ENCODE measurements around the gene RANBP10. TPM values are rescaled to one million over a fixed set of nuclear protein-coding genes. Genes with fewer than 3 reads are reported as not detected.

The RANBP10 gene
- total RNA-seq, 1 experiment from 2014 or later: 15.6 TPM

DNA sequence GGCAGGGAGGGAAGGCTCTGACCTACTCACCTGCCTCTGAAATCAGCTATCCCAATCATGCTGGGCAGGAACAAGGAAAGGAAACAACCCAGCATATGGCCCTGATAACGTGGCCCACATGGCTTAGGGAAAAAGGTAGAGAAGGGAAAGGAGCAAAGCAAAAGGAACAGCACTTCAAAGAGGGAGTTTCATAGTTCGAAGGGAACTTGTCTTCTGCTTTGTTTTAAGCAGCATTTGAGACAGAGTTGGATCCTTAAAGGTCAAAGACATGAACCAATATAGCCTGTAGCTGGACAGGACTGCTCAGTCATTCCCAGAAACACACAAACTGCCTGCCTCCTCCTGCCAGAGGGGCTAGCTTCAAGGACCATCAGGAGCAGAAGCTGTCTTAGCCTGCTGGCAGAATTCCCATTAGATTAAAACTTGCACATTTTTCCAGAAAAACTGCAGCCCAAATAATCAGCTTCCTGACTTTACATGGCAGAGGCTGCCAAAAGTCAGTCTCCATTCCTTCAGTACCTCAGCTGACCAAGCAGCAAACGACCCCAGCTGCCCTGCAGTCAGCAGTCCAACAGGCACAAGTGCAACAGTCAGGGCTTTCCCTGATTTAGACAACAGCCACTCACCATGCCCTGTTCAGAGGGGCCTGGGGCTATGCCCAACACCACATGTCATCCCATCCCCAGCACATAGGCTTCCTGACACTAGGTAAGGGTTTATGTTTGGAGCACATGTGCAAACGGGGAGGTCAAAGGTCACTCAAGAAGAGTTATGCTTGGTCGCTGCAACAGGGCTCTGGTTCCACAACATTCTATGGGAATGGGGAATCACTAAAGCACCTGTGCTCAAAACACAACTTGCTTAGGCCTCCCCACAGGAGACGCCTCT, 32.5 kb downstream of the RANBP10 start:
- Histone ChIP-seq H2BK120ac (ENCODE audit: low read depth, low read length, poor library complexity, severe bottlenecking) (no peak overlapping the region), H3K27me3 (ENCODE audit: insufficient read depth, low read length) (no peaks in the 10 kb centered on the region), H3K18ac (ENCODE audit: insufficient read length, low read depth, low read length) (no peak overlapping the region), H3K4me1 (ENCODE audit: insufficient read depth, low read length) (no peaks in the 10 kb centered on the region), H3K9ac (ENCODE audit: extremely low read depth, insufficient read length, low read length) (no peak overlapping the region), H4K5ac (ENCODE audit: insufficient read length, low read depth, low read length) (no peak overlapping the region), H2BK5ac (ENCODE audit: insufficient read length, low read length) (no peak overlapping the region), H2AK5ac (ENCODE audit: insufficient read length, low read length) (no peak overlapping the region), H2BK12ac (ENCODE audit: insufficient read length, low read depth, low read length) (no peak overlapping the region), H2BK15ac (ENCODE audit: low read depth, low read length) (no peak overlapping the region), H3K23me2 (ENCODE audit: insufficient read length, low read depth, low read length, poor library complexity, severe bottlenecking) (no peaks in the 10 kb centered on the region), H3K23ac (ENCODE audit: insufficient read length, low read depth, low read length) (no peak overlapping the region), H3K14ac (ENCODE audit: insufficient read depth, low read length) (no peak overlapping the region), H3K4me2 (ENCODE audit: insufficient read depth, insufficient read length, low read length) (no peak overlapping the region), H3K9me3 (ENCODE audit: control insufficient read depth, low read depth, low read length) (no peaks in the 10 kb centered on the region), H3K79me1 (ENCODE audit: insufficient read depth, low read depth, low read length, poor library complexity, severe bottlenecking) (no peaks in the 10 kb centered on the region), H3K27ac (ENCODE audit: insufficient read length, low read depth, low read length) (no peak overlapping the region), H3T11ph (ENCODE audit: low read length) (no peak overlapping the region), H3K56ac (ENCODE audit: insufficient read length, low read depth, low read length) (no peak overlapping the region), H4K91ac (ENCODE audit: insufficient read length, low read depth, low read length) (no peak overlapping the region), H4K20me1 (ENCODE audit: control insufficient read depth, insufficient read depth, insufficient read length) (no peaks in the 10 kb centered on the region), H2BK20ac (ENCODE audit: low read depth, low read length, poor library complexity, severe bottlenecking) (no peak overlapping the region), H3K4ac (ENCODE audit: low read depth, low read length) (no peak overlapping the region), H3K79me2 (ENCODE audit: insufficient read depth, low read length) (0 out of 2 replicates have a peak, but pooled peaks cover 3% of the 10 kb centered on the region), H4K8ac (replicated peaks; ENCODE audit: insufficient read length, low read depth, low read length) (no peak overlapping the region), H2AFZ (ENCODE audit: low read length) (no peak overlapping the region)
- Mint-ChIP-seq H3K27ac (0 out of 7 replicates have a peak overlapping the region, but pooled peaks of 1 of the 3 experiments have one; percentile 29), H3K4me3 (no peak overlapping the region), H3K27me3 (ENCODE audit: low read depth) (peaks cover 1% of the 10 kb centered on the region; the same call in 1 of the 2 replicates), H3K9me3 (peaks cover 3 to 5% of the 10 kb centered on the region in 2 experiments; a peak in 3 of 5 replicates), H3K36me3 (ENCODE audit: insufficient read depth in 1 of 3, low read depth in 3 of 3) (peaks cover 6 to 18% (median 15%) of the 10 kb centered on the region in 3 experiments), H3K4me1 (no peaks in the 10 kb centered on the region)
- no CpG with 5 or more reads among the region's 6 CpGs for WGBS (ENCODE audit: extremely low coverage, insufficient read length, low lambda C conversion rate)
- TF ChIP-seq, protein P1, sequence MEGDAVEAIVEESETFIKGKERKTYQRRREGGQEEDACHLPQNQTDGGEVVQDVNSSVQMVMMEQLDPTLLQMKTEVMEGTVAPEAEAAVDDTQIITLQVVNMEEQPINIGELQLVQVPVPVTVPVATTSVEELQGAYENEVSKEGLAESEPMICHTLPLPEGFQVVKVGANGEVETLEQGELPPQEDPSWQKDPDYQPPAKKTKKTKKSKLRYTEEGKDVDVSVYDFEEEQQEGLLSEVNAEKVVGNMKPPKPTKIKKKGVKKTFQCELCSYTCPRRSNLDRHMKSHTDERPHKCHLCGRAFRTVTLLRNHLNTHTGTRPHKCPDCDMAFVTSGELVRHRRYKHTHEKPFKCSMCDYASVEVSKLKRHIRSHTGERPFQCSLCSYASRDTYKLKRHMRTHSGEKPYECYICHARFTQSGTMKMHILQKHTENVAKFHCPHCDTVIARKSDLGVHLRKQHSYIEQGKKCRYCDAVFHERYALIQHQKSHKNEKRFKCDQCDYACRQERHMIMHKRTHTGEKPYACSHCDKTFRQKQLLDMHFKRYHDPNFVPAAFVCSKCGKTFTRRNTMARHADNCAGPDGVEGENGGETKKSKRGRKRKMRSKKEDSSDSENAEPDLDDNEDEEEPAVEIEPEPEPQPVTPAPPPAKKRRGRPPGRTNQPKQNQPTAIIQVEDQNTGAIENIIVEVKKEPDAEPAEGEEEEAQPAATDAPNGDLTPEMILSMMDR (conservative IDR thresholded peaks at IDR 0.05): no peak
- DNase-seq: no peak
